ENCODE measurements around the gene IL1RL2. TPM values are rescaled to one million over a fixed set of nuclear protein-coding genes. Genes with fewer than 3 reads are reported as not detected.

IL1RL2 gene
- total RNA-seq, 2 experiments from 2014 or later: 1.5 to 1.7 TPM

DNA sequence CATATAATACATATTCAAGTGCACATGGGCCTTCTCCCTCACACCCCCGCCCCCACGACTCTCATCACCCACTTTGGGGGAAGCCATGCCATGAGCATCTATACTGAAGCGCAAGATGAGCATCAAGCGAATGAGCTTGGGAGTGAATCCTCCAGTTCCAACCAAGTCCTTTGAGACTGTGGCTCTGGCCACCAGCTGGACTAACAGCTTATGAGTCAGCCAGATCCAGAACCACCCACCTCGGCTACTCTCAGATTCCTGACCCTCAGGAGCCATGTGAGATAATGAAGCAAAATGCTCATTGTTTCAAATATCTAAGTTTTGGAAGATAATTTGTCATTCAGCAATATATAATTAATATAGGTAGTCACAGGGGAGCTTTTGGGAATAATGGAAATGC lies 102.3 kb downstream of the IL1RL2 start:
- POLR2A ChIA-PET: no interaction called here
- Mint-ChIP-seq H3K27ac (no peak overlapping the region), H3K27me3 (peaks cover 4% of the 10 kb centered on the region), H3K36me3 (ENCODE audit: low read depth) (no peaks in the 10 kb centered on the region), H3K4me1 (peaks cover 15% of the 10 kb centered on the region), H3K4me3 (no peak overlapping the region), H3K9me3 (ENCODE audit: low read depth) (no peaks in the 10 kb centered on the region)
- CTCF ChIA-PET: interaction anchor here (0.6 kb wide), 1 partner anchor 471 kb away, joined by 3 read pairs; no protein-coding TSS in a partner anchor
- intact Hi-C loops (cut with DNase I, micrococcal nuclease): no loop called here
- DNase-seq (no peak), ATAC-seq (no peak)

Other genes with a start within 250 kb of the IL1RL2 start
- 10 to 100 TPM; 21.4 to 25.4 TPM for gene IL1R2, start 195.1 kb upstream of the IL1RL2 start, total RNA-seq
- gene IL1R1, start 44.3 kb upstream of the IL1RL2 start, total RNA-seq: 10 to 100 TPM; 20.8 to 21.8 TPM
- under 1 TPM; 0.26 to 0.27 TPM for gene IL1RL1, start 124.5 kb downstream of the IL1RL2 start, total RNA-seq
- 10 to 100 TPM; 22.4 to 23.4 TPM for gene IL18R1, start 168.8 kb downstream of the IL1RL2 start, total RNA-seq
- 1 to 10 TPM; 6.8 to 7.4 TPM for gene IL18RAP, start 236.1 kb downstream of the IL1RL2 start, total RNA-seq